GM21737 (cell line): ENCODE results near the gene OSM.

Experiments used
- ATAC-seq: cut with Tn5 transposase; IDR thresholded peaks from one replicate; pipeline ENCODE4 v1.9.1; 2021; ENCODE audit warnings: mild to moderate bottlenecking, moderate library complexity; ENCODE audit not compliant: unreplicated experiment

The OSM gene

GRCh38 chr22:30297991-30298701, 31.5 kb upstream of the OSM start:
- ATAC-seq, result no peak

- ATAC-seq, result no peak
Measured at GRCh38 chr22:30297276-30297990, 30.8 kb upstream of the OSM start.

- ATAC-seq, result no peak
Measured at GRCh38 chr22:30296833-30297232, 30.2 kb upstream of the OSM start.

- ATAC-seq, result no peak
Measured at GRCh38 chr22:30296324-30296723, 29.7 kb upstream of the OSM start.

- ATAC-seq, result no peak
Measured at GRCh38 chr22:30295576-30295975, 28.9 kb upstream of the OSM start.

GRCh38 chr22:30294830-30295229, 28.2 kb upstream of the OSM start:
- no peak for ATAC-seq

GRCh38 chr22:30294066-30294465, 27.4 kb upstream of the OSM start:
- ATAC-seq, result no peak

GRCh38 chr22:30293026-30293425, 26.4 kb upstream of the OSM start:
- no peak for ATAC-seq

GRCh38 chr22:30292069-30292970, 25.7 kb upstream of the OSM start:
- no peak for ATAC-seq

GRCh38 chr22:30291058-30291892, 24.6 kb upstream of the OSM start:
- no peak for ATAC-seq

- no peak for ATAC-seq
Measured at GRCh38 chr22:30290342-30291057, 23.8 kb upstream of the OSM start.

GRCh38 chr22:30289980-30290313, 23.3 kb upstream of the OSM start:
- ATAC-seq, result peak; percentile 18

- ATAC-seq, result peak; percentile 48
Measured at GRCh38 chr22:30289141-30289979, 22.7 kb upstream of the OSM start, which contains the start of gene CASTOR1. CASTOR1 (minus strand) TSS chr22:30289505; CDS start chr22:30289497, 8 bp downstream.

GRCh38 chr22:30288419-30289140, 21.9 kb upstream of the OSM start:
- no peak for ATAC-seq

- no peak for ATAC-seq
Measured at GRCh38 chr22:30287648-30288418, 21.2 kb upstream of the OSM start.

- no peak for ATAC-seq
Measured at GRCh38 chr22:30286813-30287647, 20.4 kb upstream of the OSM start.

GRCh38 chr22:30286331-30286730, 19.7 kb upstream of the OSM start:
- no peak for ATAC-seq
